ENCODE data around the gene DSCAM.

DSCAM gene

DNA sequence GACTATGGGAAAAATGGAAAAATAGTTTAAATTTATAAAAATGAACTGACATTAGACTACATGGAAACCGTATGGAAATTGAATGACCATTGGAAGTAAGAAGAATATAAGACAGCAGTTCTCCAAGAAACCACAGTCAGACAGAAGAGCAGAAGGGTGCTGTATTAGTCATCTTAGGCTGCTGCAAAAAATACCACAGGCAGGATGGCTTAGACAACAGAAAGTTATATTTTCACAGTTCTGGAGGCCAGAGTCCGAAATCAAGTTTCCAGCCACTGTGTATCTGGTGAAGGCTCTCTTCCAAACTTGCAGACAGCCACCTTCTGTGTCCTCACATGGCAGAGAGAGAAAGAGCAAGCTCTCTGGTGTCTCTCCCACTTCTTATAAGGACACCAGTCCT is 175.2 kb downstream of the DSCAM start:
- H3K9me2 ChIP-seq (replicated peaks; ENCODE audit: insufficient read depth, low read length) = no peaks in the 10 kb centered on the region
- TF ChIP-seq EZH2phosphoT487 (conservative IDR thresholded peaks at IDR 0.05; ENCODE audit: low read length) = no peak
- TF ChIP-seq, protein P1, sequence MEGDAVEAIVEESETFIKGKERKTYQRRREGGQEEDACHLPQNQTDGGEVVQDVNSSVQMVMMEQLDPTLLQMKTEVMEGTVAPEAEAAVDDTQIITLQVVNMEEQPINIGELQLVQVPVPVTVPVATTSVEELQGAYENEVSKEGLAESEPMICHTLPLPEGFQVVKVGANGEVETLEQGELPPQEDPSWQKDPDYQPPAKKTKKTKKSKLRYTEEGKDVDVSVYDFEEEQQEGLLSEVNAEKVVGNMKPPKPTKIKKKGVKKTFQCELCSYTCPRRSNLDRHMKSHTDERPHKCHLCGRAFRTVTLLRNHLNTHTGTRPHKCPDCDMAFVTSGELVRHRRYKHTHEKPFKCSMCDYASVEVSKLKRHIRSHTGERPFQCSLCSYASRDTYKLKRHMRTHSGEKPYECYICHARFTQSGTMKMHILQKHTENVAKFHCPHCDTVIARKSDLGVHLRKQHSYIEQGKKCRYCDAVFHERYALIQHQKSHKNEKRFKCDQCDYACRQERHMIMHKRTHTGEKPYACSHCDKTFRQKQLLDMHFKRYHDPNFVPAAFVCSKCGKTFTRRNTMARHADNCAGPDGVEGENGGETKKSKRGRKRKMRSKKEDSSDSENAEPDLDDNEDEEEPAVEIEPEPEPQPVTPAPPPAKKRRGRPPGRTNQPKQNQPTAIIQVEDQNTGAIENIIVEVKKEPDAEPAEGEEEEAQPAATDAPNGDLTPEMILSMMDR (IDR thresholded peaks at IDR 0.05; ENCODE audit: insufficient read depth, low read length, poor library complexity, severe bottlenecking) = no peak
- H4K20me1 ChIP-seq (ENCODE audit: low read depth, low read length) = no peaks in the 10 kb centered on the region
- H3F3A ChIP-seq (ENCODE audit: insufficient read depth) = no peaks in the 10 kb centered on the region
- H3K4me2 ChIP-seq (ENCODE audit: low read depth, low read length, poor library complexity, severe bottlenecking) = no peak overlapping the region
- H3K79me2 ChIP-seq (ENCODE audit: insufficient read depth, low read length) = no peaks in the 10 kb centered on the region
- H3K27me3 ChIP-seq (ENCODE audit: low read length) = no peaks in the 10 kb centered on the region
- H2AFZ ChIP-seq (ENCODE audit: low read depth, low read length, severe bottlenecking) = no peak overlapping the region
- no peaks in the 10 kb centered on the region for H3K36me3 ChIP-seq (ENCODE audit: low read length)
- no peak overlapping the region for H3K4me3 ChIP-seq (ENCODE audit: insufficient read depth, low read length, poor library complexity, severe bottlenecking)
- H3K9ac ChIP-seq (ENCODE audit: low read length) = no peak overlapping the region
- no peak overlapping the region for H3K27ac ChIP-seq (ENCODE audit: low read depth, low read length)
- no peaks in the 10 kb centered on the region for H3K9me3 ChIP-seq (ENCODE audit: insufficient read depth, low read length)

DNA sequence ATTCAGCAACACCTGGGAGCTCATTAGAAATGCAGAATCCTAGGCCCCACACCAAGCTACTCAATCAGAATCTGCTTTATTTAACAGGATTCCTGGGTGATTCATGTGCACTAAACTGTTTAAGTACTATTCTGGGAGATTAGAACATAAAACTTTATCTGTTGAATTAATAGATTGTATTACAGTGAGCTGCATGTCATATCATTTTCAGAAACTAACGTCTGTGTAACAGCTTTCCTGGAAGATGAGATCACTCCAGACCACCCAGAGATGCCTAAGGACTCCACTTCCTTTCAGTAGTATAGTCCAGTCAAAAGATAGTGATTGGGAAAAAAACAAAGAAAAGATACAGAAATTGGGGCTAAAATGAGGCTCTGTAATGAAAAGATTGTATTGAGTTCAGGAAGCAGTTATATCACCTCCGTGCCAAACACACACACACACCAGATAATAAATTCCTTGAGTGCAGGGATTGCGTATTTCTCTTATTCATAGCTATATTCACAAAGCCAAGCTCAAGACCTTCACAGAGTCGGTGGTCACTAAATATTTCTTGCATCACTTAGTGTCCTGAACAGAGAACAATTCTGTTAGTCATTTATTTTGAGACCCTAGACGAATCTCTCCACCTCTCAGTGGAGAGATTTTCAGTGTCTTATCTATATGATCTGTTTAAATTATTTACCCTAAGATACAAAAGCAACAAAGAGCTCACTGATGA is 178.2 kb downstream of the DSCAM start:
- no peak overlapping the region for H3K4me3 ChIP-seq (ENCODE audit: insufficient read depth, low read length, poor library complexity, severe bottlenecking)
- no peak overlapping the region for H2AFZ ChIP-seq (ENCODE audit: low read depth, low read length, severe bottlenecking)
- H3F3A ChIP-seq (ENCODE audit: insufficient read depth) = no peaks in the 10 kb centered on the region
- no peaks in the 10 kb centered on the region for H3K79me2 ChIP-seq (ENCODE audit: insufficient read depth, low read length)
- H3K4me2 ChIP-seq (ENCODE audit: low read depth, low read length, poor library complexity, severe bottlenecking) = no peak overlapping the region
- H3K27me3 ChIP-seq (ENCODE audit: low read length) = no peaks in the 10 kb centered on the region
- H3K36me3 ChIP-seq (ENCODE audit: low read length) = no peaks in the 10 kb centered on the region
- H4K20me1 ChIP-seq (ENCODE audit: low read depth, low read length) = no peaks in the 10 kb centered on the region
- TF ChIP-seq EZH2phosphoT487 (conservative IDR thresholded peaks at IDR 0.05; ENCODE audit: low read length) = no peak
- no peaks in the 10 kb centered on the region for H3K9me2 ChIP-seq (replicated peaks; ENCODE audit: insufficient read depth, low read length)
- no peak overlapping the region for H3K27ac ChIP-seq (ENCODE audit: low read depth, low read length)
- no peaks in the 10 kb centered on the region for H3K9me3 ChIP-seq (ENCODE audit: insufficient read depth, low read length)
- no peak overlapping the region for H3K9ac ChIP-seq (ENCODE audit: low read length)

DNA sequence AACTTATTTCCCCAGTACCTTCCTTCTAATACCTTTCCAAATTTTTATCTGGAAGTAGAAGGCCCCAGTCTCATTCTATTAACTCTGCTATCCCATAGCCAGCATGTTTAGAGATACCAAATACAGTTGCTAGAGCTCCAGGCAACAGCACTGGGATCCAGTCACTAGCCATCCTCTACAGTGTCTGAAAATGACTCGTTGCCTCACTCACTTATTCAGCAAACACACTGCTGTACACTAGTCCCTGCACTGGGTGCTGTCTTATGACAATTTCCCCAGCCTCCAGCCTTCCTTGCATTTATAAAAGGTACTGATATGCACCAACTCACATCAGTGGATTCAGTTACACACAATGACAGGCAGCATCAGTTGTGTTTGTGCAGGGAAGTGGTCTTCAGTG is 179.0 kb downstream of the DSCAM start:
- H3K27ac ChIP-seq (ENCODE audit: low read depth, low read length) = no peak overlapping the region
- TF ChIP-seq EZH2phosphoT487 (conservative IDR thresholded peaks at IDR 0.05; ENCODE audit: low read length) = no peak
- TF ChIP-seq, protein P1 (IDR thresholded peaks at IDR 0.05; ENCODE audit: insufficient read depth, low read length, poor library complexity, severe bottlenecking) = no peak
- no peaks in the 10 kb centered on the region for H3K9me3 ChIP-seq (ENCODE audit: insufficient read depth, low read length)

DNA sequence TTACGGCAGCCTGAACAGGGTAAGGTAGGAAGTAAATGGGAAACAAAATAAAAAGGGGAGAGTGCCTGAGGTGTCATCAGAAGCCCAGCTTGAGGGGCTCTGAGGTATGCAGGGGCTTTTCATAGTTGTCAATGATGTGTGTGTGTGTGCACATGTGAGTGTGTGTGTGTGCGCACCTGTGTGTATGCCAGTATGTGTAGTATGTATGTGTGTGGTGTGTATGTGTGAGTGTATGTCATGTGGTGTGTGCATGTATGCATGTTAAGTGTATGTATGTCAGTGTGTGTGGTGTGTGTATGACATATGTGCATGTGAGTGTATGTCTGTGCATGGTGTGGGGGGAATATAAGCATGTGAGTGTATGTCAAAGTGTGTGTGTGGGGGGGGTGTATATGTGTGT is 184.1 kb downstream of the DSCAM start:
- no peak overlapping the region for H3K4me2 ChIP-seq (ENCODE audit: low read depth, low read length, poor library complexity, severe bottlenecking)
- no peaks in the 10 kb centered on the region for H4K20me1 ChIP-seq (ENCODE audit: low read depth, low read length)
- no peak overlapping the region for H3K9ac ChIP-seq (ENCODE audit: low read length)
- H3F3A ChIP-seq (ENCODE audit: insufficient read depth) = no peaks in the 10 kb centered on the region
- no peaks in the 10 kb centered on the region for H3K9me2 ChIP-seq (replicated peaks; ENCODE audit: insufficient read depth, low read length)
- no peak overlapping the region for H3K4me3 ChIP-seq (ENCODE audit: insufficient read depth, low read length, poor library complexity, severe bottlenecking)
- no peaks in the 10 kb centered on the region for H3K27me3 ChIP-seq (ENCODE audit: low read length)
- H2AFZ ChIP-seq (ENCODE audit: low read depth, low read length, severe bottlenecking) = no peak overlapping the region
- no peaks in the 10 kb centered on the region for H3K79me2 ChIP-seq (ENCODE audit: insufficient read depth, low read length)
- no peak overlapping the region for H3K27ac ChIP-seq (ENCODE audit: low read depth, low read length)
- TF ChIP-seq EZH2phosphoT487 (conservative IDR thresholded peaks at IDR 0.05; ENCODE audit: low read length) = no peak
- TF ChIP-seq, protein P1 (IDR thresholded peaks at IDR 0.05; ENCODE audit: insufficient read depth, low read length, poor library complexity, severe bottlenecking) = no peak
- H3K9me3 ChIP-seq (ENCODE audit: insufficient read depth, low read length) = no peaks in the 10 kb centered on the region
- H3K36me3 ChIP-seq (ENCODE audit: low read length) = no peaks in the 10 kb centered on the region

More for the DNA sequence above, 179.0 kb downstream of the DSCAM start:
- Histone ChIP-seq H3K9ac (ENCODE audit: low read length) (no peak overlapping the region), H2AFZ (ENCODE audit: low read depth, low read length, severe bottlenecking) (no peak overlapping the region), H3F3A (ENCODE audit: insufficient read depth) (no peaks in the 10 kb centered on the region), H3K36me3 (ENCODE audit: low read length) (no peaks in the 10 kb centered on the region), H3K4me2 (ENCODE audit: low read depth, low read length, poor library complexity, severe bottlenecking) (no peak overlapping the region), H4K20me1 (ENCODE audit: low read depth, low read length) (no peaks in the 10 kb centered on the region), H3K27me3 (ENCODE audit: low read length) (no peaks in the 10 kb centered on the region), H3K79me2 (ENCODE audit: insufficient read depth, low read length) (no peaks in the 10 kb centered on the region), H3K9me2 (replicated peaks; ENCODE audit: insufficient read depth, low read length) (no peaks in the 10 kb centered on the region), H3K4me3 (ENCODE audit: insufficient read depth, low read length, poor library complexity, severe bottlenecking) (no peak overlapping the region)

Measured in SU-DHL-6 (cell line).